ENCODE measurements around the gene TOPAZ1.
A peak's percentile ranks its signal among the peaks of the same experiment; 100 is the strongest.

The TOPAZ1 gene

GRCh38 chr3:44277925-44278324, 36.2 kb downstream of the TOPAZ1 start:
- no peaks in the 10 kb centered on the region for H3K27me3 ChIP-seq (ENCODE audit: low read depth)
- H3K9me3 ChIP-seq: peaks cover 2% of the 10 kb centered on the region; the same call in 1 of the 2 replicates
- H3K4me1 ChIP-seq: no peaks in the 10 kb centered on the region
- in situ Hi-C loops (cut with MboI; ENCODE audit: low sequenced_read_pairs): no loop called here
- no peak overlapping the region for H3K4me3 ChIP-seq
- H3K36me3 ChIP-seq (replicated peaks): no peaks in the 10 kb centered on the region
- DNase-seq (ENCODE audit: low spot score in 2 of 2): no peak

GRCh38 chr3:44280077-44280476, 38.4 kb downstream of the TOPAZ1 start:
- H3K36me3 ChIP-seq (replicated peaks): no peaks in the 10 kb centered on the region
- no peak overlapping the region for H3K4me3 ChIP-seq
- in situ Hi-C loops (cut with MboI; ENCODE audit: low sequenced_read_pairs): no loop called here
- H3K9me3 ChIP-seq: peaks cover 2% of the 10 kb centered on the region; the same call in 1 of the 2 replicates
- no peaks in the 10 kb centered on the region for H3K4me1 ChIP-seq
- no peak for DNase-seq (ENCODE audit: low spot score in 2 of 2)
- no peaks in the 10 kb centered on the region for H3K27me3 ChIP-seq (ENCODE audit: low read depth)

- H3K9me3 ChIP-seq: peaks cover 2% of the 10 kb centered on the region; the same call in 1 of the 2 replicates
- no peaks in the 10 kb centered on the region for H3K4me1 ChIP-seq
- no peak overlapping the region for H3K4me3 ChIP-seq
- no peak for DNase-seq (ENCODE audit: low spot score in 2 of 2)
- in situ Hi-C loops (cut with MboI; ENCODE audit: low sequenced_read_pairs): no loop called here
- H3K36me3 ChIP-seq (replicated peaks): no peaks in the 10 kb centered on the region
- H3K27me3 ChIP-seq (ENCODE audit: low read depth): no peaks in the 10 kb centered on the region
Measured at GRCh38 chr3:44280631-44281030, 38.9 kb downstream of the TOPAZ1 start.

- Histone ChIP-seq H3K27me3 (ENCODE audit: low read depth) (no peaks in the 10 kb centered on the region; the same call in 1 of the 2 replicates), H3K9me3 (no peaks in the 10 kb centered on the region), H3K4me3 (no peak overlapping the region), H3K36me3 (replicated peaks) (no peaks in the 10 kb centered on the region), H3K4me1 (no peaks in the 10 kb centered on the region)
- DNase-seq (ENCODE audit: low spot score in 2 of 2): no peak
- in situ Hi-C loops (cut with MboI; ENCODE audit: low sequenced_read_pairs): no loop called here
Measured at GRCh38 chr3:44284949-44285348, 43.3 kb downstream of the TOPAZ1 start.

GRCh38 chr3:44289882-44290462, 48.3 kb downstream of the TOPAZ1 start:
- no peak for DNase-seq (ENCODE audit: low spot score in 2 of 2)
- in situ Hi-C loops (cut with MboI; ENCODE audit: low sequenced_read_pairs): no loop called here
- no peaks in the 10 kb centered on the region for H3K9me3 ChIP-seq
- H3K36me3 ChIP-seq (replicated peaks): no peaks in the 10 kb centered on the region
- no peak overlapping the region for H3K4me3 ChIP-seq
- no peaks in the 10 kb centered on the region; the same call in 1 of the 2 replicates for H3K27me3 ChIP-seq (ENCODE audit: low read depth)
- H3K4me1 ChIP-seq: no peaks in the 10 kb centered on the region

GRCh38 chr3:44292276-44292675, 50.6 kb downstream of the TOPAZ1 start:
- Histone ChIP-seq H3K36me3 (replicated peaks) (no peaks in the 10 kb centered on the region), H3K27me3 (ENCODE audit: low read depth) (peaks cover 7% of the 10 kb centered on the region), H3K4me1 (no peaks in the 10 kb centered on the region), H3K4me3 (no peak overlapping the region), H3K9me3 (no peaks in the 10 kb centered on the region)
- in situ Hi-C loops (cut with MboI; ENCODE audit: low sequenced_read_pairs): no loop called here
- DNase-seq (ENCODE audit: low spot score in 2 of 2): no peak

DNA sequence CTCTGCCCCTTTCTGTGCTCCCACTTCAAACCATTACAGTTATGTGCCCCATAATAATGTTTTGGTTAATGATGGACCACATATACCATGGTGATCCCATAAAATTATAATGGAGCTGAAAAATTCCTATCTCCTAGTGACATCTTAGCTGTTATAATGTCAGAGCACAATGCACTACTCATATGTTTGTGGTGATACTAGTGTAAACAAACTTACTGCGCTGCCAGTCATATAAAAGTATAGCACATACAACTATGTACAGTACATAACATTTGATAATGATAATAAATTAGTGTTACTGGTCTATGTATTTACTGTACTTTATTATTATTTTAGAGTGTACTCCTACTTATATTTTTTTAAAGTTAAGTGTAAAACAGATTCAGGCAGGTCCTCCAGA, 51.3 kb downstream of the TOPAZ1 start:
- H3K36me3 ChIP-seq (replicated peaks): no peaks in the 10 kb centered on the region
- peaks cover 7% of the 10 kb centered on the region for H3K27me3 ChIP-seq (ENCODE audit: low read depth)
- no peaks in the 10 kb centered on the region for H3K4me1 ChIP-seq
- DNase-seq (ENCODE audit: low spot score in 2 of 2): no peak
- in situ Hi-C loops (cut with MboI; ENCODE audit: low sequenced_read_pairs): no loop called here
- no peaks in the 10 kb centered on the region for H3K9me3 ChIP-seq
- H3K4me3 ChIP-seq: no peak overlapping the region

GRCh38 chr3:44297255-44297654, 55.6 kb downstream of the TOPAZ1 start:
- Histone ChIP-seq H3K9me3 (no peaks in the 10 kb centered on the region), H3K36me3 (replicated peaks) (no peaks in the 10 kb centered on the region), H3K27me3 (ENCODE audit: low read depth) (peaks cover 9% of the 10 kb centered on the region; the same call in 1 of the 2 replicates), H3K4me3 (no peak overlapping the region), H3K4me1 (no peaks in the 10 kb centered on the region)
- in situ Hi-C loops (cut with MboI; ENCODE audit: low sequenced_read_pairs): no loop called here
- DNase-seq (ENCODE audit: low spot score in 2 of 2): no peak

GRCh38 chr3:44301746-44302145, 60.1 kb downstream of the TOPAZ1 start:
- Histone ChIP-seq H3K9me3 (no peaks in the 10 kb centered on the region), H3K27me3 (ENCODE audit: low read depth) (0 out of 2 replicates have a peak, but pooled peaks cover 3% of the 10 kb centered on the region), H3K36me3 (replicated peaks) (no peaks in the 10 kb centered on the region), H3K4me1 (no peaks in the 10 kb centered on the region), H3K4me3 (no peak overlapping the region)
- in situ Hi-C loops (cut with MboI; ENCODE audit: low sequenced_read_pairs): no loop called here
- no peak for DNase-seq (ENCODE audit: low spot score in 2 of 2)

DNA sequence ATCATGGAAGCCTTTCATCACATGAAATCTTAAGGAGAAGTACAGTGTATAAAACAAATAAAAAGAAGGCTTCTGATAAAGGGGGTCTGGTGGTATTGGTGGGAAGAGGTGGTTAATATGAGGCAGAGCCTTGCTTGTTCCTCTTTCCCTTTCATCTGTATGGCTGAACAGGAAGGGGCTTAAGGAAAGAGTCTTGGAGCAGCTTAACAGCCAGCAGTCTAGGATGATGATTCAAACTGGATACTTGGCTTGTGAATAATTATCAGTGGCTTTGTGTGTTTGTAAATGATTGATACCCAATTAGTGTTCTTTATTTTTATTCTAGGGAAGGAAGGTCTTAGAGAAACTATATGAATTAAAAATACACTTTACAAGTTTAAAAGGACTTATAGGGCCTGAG, 67.8 kb downstream of the TOPAZ1 start:
- no peak for DNase-seq (ENCODE audit: low spot score in 2 of 2)
- no peak overlapping the region for H3K4me3 ChIP-seq
- no peaks in the 10 kb centered on the region for H3K36me3 ChIP-seq (replicated peaks)
- H3K9me3 ChIP-seq: no peaks in the 10 kb centered on the region
- in situ Hi-C loops (cut with MboI; ENCODE audit: low sequenced_read_pairs): no loop called here
- peaks cover 4% of the 10 kb centered on the region; the same call in 1 of the 2 replicates for H3K4me1 ChIP-seq
- H3K27me3 ChIP-seq (ENCODE audit: low read depth): no peaks in the 10 kb centered on the region

DNA sequence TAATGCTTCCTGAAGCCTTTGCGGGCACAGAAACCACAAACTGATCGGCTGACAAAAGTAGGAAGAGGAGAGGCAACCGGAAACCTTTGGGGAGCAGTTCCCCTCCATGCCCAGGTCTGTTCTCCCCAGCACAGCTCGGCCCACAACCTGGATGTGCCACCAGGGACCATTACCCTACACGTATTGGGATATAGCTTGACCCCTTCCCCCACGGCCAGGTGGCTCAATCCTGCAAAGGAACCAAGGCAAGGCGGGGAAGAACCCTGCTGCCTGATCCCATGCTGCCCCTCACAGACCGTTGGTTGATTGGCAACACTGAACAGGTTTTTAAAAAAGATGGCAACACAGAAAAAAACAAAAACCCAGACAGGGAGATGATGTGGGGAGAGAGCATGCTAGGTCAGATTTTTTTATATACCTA, 77.2 kb downstream of the TOPAZ1 start:
- DNase-seq (ENCODE audit: low spot score in 2 of 2): peak in 1 of 2 experiments; percentile 21
- Histone ChIP-seq H3K27me3 (ENCODE audit: low read depth) (no peaks in the 10 kb centered on the region), H3K4me1 (no peaks in the 10 kb centered on the region), H3K36me3 (replicated peaks) (no peaks in the 10 kb centered on the region), H3K9me3 (no peaks in the 10 kb centered on the region), H3K4me3 (no peak overlapping the region)
- in situ Hi-C loops (cut with MboI; ENCODE audit: low sequenced_read_pairs): no loop called here

DNA sequence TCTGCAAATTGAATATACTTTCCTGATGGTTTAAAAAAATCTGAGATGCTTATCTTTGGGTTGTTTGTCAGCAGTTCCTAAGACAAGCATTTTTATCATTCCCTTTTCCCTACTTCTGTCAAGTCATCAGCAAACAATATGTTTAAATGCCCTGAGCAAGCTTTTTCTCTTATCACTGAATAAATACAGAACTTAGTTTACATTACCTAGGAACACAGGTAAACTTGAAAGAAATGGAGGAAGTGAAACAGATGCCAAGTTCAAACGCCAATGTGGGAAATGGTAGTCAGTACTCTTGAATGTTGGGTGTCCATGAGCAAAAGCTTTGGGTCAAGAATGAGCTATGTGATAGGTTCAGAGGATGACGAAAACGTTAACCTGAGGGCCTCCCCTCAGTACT, 79.6 kb downstream of the TOPAZ1 start:
- Histone ChIP-seq H3K9me3 (no peaks in the 10 kb centered on the region), H3K36me3 (replicated peaks) (no peaks in the 10 kb centered on the region), H3K4me1 (0 out of 2 replicates have a peak, but pooled peaks cover 4% of the 10 kb centered on the region), H3K27me3 (ENCODE audit: low read depth) (no peaks in the 10 kb centered on the region), H3K4me3 (no peak overlapping the region)
- in situ Hi-C loops (cut with MboI; ENCODE audit: low sequenced_read_pairs): no loop called here
- no peak for DNase-seq (ENCODE audit: low spot score in 2 of 2)

- in situ Hi-C loops (cut with MboI; ENCODE audit: low sequenced_read_pairs): no loop called here
- H3K36me3 ChIP-seq (replicated peaks): no peaks in the 10 kb centered on the region
Measured at GRCh38 chr3:44323341-44323955, 81.8 kb downstream of the TOPAZ1 start.

GRCh38 chr3:44324584-44324983, 82.9 kb downstream of the TOPAZ1 start:
- DNase-seq (ENCODE audit: low spot score in 2 of 2): no peak
- Histone ChIP-seq H3K27me3 (ENCODE audit: low read depth) (no peaks in the 10 kb centered on the region), H3K4me1 (0 out of 2 replicates have a peak, but pooled peaks cover 4% of the 10 kb centered on the region), H3K9me3 (no peaks in the 10 kb centered on the region), H3K36me3 (replicated peaks) (no peaks in the 10 kb centered on the region), H3K4me3 (no peak overlapping the region)
- in situ Hi-C loops (cut with MboI; ENCODE audit: low sequenced_read_pairs): no loop called here

More at GRCh38 chr3:44323341-44323955, 81.8 kb downstream of the TOPAZ1 start:
- no peaks in the 10 kb centered on the region for H3K9me3 ChIP-seq
- H3K27me3 ChIP-seq (ENCODE audit: low read depth): no peaks in the 10 kb centered on the region
- H3K4me3 ChIP-seq: no peak overlapping the region
- peak; percentile 76 to 83 for DNase-seq (ENCODE audit: low spot score in 2 of 2)
- H3K4me1 ChIP-seq: 0 out of 2 replicates have a peak, but pooled peaks cover 4% of the 10 kb centered on the region

Data from HAP-1 (cell line).